ENCODE data around the gene PRDX1. TPM values are rescaled to one million over a fixed set of nuclear protein-coding genes. Genes with fewer than 3 reads are reported as not detected.
A peak's percentile ranks its signal among the peaks of the same experiment; 100 is the strongest.

The PRDX1 gene
- total and polyA plus RNA-seq, 9 donors: 127 to 461 (median 272) TPM

DNA sequence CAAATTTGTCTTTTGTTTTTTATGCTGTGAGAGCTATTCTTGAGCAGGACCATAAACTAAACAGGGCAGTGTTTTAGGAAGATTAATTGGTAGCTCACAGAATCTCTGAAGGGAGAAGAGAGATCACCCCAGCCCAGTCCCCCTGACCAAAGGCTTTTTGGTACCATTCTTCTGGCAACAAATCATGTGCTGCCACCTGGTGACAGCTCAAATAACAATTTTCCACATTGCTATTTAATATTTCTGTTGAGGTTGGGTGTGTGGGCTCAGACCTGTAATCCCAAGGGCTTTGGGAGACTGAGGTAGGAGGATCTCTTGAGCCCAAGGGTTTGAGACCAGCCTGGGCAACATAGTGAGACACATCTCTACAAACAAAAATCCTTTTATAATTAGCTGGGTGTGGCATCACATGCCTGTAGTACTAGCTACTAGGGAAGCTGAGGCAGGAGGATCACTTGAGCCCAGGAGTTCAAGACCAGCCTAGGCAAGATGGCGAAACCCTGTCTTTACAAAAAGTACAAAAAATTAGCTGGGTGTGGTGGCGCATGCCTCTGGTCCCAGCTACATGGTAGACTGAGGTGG lies 28.5 kb downstream of the PRDX1 start:
- Histone ChIP-seq H3K4me3 (no peak overlapping the region), H3K4me1 (ENCODE audit: insufficient read depth) (no peaks in the 10 kb centered on the region), H3K9me3 (no peaks in the 10 kb centered on the region), H3K27ac (no peak overlapping the region), H3K27me3 (no peaks in the 10 kb centered on the region), H3K36me3 (no peaks in the 10 kb centered on the region)
- intact Hi-C loops (cut with DNase I): loop anchor here in 3 of 4 donors (1.0 to 10.0 kb wide), 4 partner anchors 131 to 478 kb away; partner anchors contain the start of genes HECTD3 (in 2 of the 3) and UROD (in 2 of the 3)
- WGBS, 3 donors: 71 to 88% (median 77%) methylated on average over 2 of the region's 2 CpGs
- DNase-seq: peak in 2 of 5 donors; percentile 62 to 66
- TF ChIP-seq POLR2A (IDR thresholded peaks at IDR 0.05): no peak
- TF ChIP-seq, protein P1, sequence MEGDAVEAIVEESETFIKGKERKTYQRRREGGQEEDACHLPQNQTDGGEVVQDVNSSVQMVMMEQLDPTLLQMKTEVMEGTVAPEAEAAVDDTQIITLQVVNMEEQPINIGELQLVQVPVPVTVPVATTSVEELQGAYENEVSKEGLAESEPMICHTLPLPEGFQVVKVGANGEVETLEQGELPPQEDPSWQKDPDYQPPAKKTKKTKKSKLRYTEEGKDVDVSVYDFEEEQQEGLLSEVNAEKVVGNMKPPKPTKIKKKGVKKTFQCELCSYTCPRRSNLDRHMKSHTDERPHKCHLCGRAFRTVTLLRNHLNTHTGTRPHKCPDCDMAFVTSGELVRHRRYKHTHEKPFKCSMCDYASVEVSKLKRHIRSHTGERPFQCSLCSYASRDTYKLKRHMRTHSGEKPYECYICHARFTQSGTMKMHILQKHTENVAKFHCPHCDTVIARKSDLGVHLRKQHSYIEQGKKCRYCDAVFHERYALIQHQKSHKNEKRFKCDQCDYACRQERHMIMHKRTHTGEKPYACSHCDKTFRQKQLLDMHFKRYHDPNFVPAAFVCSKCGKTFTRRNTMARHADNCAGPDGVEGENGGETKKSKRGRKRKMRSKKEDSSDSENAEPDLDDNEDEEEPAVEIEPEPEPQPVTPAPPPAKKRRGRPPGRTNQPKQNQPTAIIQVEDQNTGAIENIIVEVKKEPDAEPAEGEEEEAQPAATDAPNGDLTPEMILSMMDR (IDR thresholded peaks at IDR 0.05): peak in 1 of 3 donors; percentile 74

DNA sequence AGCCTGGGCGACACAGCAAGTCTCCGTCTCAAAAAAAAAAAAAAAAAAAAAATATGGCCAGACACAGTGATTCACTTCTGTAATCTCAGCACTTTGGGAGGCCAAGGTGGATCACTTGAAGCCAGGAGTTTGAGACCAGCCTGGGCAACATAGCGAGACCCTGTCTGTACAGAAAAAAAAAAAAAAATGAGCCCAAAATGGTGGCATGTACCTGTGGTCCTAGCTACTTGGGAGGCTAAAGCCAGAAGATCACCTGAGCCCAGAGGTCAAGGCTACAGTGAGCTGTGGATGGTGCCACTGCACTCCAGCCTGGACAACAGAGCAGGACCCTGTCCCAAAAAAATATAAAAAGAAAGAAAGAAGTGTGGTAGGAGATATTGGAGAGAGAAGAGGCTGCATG lies 29.0 kb downstream of the PRDX1 start:
- TF ChIP-seq EP300 (IDR thresholded peaks at IDR 0.05): no peak
- no peak for TF ChIP-seq POLR2A (IDR thresholded peaks at IDR 0.05)
- TF ChIP-seq, protein P1 (IDR thresholded peaks at IDR 0.05): no peak
- intact Hi-C loops (cut with DNase I): loop anchor here in 3 of 4 donors (1.0 to 10.0 kb wide), 4 partner anchors 130 to 478 kb away; partner anchors contain the start of genes HECTD3 (in 2 of the 3) and UROD (in 2 of the 3)
- H3K9me3 ChIP-seq: no peaks in the 10 kb centered on the region
- H3K4me1 ChIP-seq (ENCODE audit: insufficient read depth): no peaks in the 10 kb centered on the region
- no peaks in the 10 kb centered on the region for H3K36me3 ChIP-seq
- H3K27ac ChIP-seq: no peak overlapping the region
- no peaks in the 10 kb centered on the region for H3K27me3 ChIP-seq
- no peak for DNase-seq
- H3K4me3 ChIP-seq: no peak overlapping the region
- 83 to 87% (median 85%) methylated on average over 3 of the region's 3 CpGs for WGBS, 3 donors

DNA sequence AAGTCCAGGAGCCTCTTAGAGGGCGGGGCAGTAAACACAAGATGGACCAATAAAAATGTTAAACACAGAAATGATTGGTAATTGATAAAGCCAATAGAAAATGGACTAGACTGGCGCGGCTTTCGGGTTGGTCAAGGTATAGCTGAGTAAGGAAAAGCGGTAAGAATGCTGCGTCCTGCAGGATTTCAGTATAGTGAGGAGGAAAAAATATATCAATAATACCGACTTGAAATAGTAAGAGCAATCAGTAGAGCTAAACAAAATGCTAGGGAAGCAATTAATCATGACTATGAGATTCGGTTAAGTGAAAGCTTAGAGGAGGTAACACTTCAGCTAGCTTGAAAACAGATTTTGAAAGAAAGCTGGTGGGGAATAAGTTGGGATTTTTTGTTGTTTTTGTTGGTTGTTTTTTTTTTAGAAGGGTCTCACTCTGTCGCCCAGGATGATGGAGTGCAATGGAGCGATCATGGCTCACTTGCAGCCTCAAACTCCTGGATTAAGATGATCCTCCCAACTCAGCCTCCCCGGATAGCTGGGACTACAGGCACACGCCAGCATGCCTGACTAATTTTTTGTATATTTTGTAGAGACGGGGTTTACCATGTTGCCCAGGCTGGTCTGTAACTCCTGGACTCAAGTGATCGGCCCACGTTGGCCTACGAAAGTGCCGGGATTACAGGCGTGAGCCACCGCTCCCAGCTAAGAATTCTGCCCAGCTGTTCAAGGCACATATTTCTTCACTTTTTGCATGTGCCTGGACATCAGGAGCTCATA lies 30.0 kb downstream of the PRDX1 start:
- 36 to 45% (median 38%) methylated on average over 19 of the region's 19 CpGs for WGBS, 3 donors
- intact Hi-C loops (cut with DNase I): loop anchor here in 3 of 4 donors (5.0 to 10.0 kb wide), 3 partner anchors 129 to 477 kb away; partner anchors contain the start of genes HECTD3 (in 2 of the 3) and UROD (in 2 of the 3)
- H3K27me3 ChIP-seq: no peaks in the 10 kb centered on the region
- no peak for DNase-seq
- H3K4me1 ChIP-seq (ENCODE audit: insufficient read depth): no peaks in the 10 kb centered on the region
- H3K4me3 ChIP-seq: peak overlapping the region; percentile 97
- H3K9me3 ChIP-seq: no peaks in the 10 kb centered on the region
- TF ChIP-seq EP300 (IDR thresholded peaks at IDR 0.05): no peak
- no peak for TF ChIP-seq POLR2A (IDR thresholded peaks at IDR 0.05)
- TF ChIP-seq, protein P1 (IDR thresholded peaks at IDR 0.05): no peak
- H3K27ac ChIP-seq: peak overlapping the region in 1 of 2 donors; percentile 24
- no peaks in the 10 kb centered on the region for H3K36me3 ChIP-seq

DNA sequence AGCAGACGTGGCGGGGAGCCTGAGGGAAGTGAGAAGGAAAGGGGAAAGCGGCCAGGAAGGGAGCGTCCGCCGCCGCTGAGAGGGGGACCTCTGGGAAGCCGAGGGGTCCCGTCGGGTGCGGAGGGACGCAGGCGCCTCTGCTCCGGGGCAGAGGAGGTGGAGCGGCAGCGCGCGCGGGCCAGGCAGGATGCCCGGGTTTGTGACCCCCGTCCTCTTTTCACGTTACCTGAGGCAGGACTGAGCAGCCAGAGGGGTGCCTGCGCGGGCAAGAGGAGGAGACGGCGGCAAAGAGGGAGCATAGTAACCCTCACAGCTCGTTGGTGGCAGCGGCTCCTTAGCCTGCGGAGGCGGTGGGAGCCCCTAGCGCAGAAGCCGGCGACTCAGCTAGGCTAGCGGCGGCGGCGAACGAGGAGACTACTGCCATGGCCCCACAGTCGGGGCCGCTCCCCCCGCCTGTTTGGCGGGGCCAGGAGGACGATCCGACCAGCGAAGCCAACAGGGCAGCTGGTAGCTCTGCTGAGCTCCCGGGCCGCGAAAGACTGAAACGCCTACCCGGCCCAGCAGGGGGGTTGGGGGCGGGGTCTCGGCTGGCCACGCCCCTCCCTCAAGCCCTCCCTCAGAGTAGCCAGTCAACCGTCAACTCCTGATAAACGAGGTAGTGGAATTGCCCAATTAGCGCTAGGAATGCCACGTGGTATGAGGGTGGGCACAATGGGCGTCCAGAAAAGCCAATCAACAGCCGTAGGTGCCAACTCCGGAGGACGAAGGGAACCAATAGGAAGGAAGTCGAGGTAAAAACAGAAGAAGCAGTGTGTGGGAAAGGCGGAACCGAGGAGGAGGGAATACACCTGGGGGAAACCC lies 30.8 kb downstream of the PRDX1 start, which contains the start of gene TESK2:
Gene TESK2 (minus strand): TSS at position 538 of the 861 bp plus-strand sequence. CDS start 33,378 bp downstream, outside the sequence.
- no peaks in the 10 kb centered on the region for H3K9me3 ChIP-seq
- DNase-seq: peak; percentile 95 to 98 (median 98)
- H3K27ac ChIP-seq: peak within 1 kb of the TSS; percentile 34 to 88
- intact Hi-C loops (cut with DNase I): loop anchor here in 3 of 4 donors (5.0 to 10.0 kb wide), 3 partner anchors 129 to 476 kb away; partner anchors contain the start of genes HECTD3 (in 2 of the 3) and UROD (in 2 of the 3)
- 0 to 1% (median 0%) methylated on average over 42 to 64 of the region's 64 CpGs for WGBS, 3 donors
- TF ChIP-seq EP300 (IDR thresholded peaks at IDR 0.05) (no peak), POLR2A (IDR thresholded peaks at IDR 0.05) (peak; percentile 76)
- TF ChIP-seq, protein P1 (IDR thresholded peaks at IDR 0.05): peak in 2 of 3 donors; percentile 32 to 58
- H3K36me3 ChIP-seq: no peaks in the 10 kb centered on the region
- H3K27me3 ChIP-seq: no peaks in the 10 kb centered on the region
- peak within 1 kb of the TSS; percentile 97 for H3K4me3 ChIP-seq
- H3K4me1 ChIP-seq (ENCODE audit: insufficient read depth): no peaks in the 10 kb centered on the region
